Right kidney (tissue), 1 donor: ENCODE measurements around the gene TST.

Source experiments
- DNase-seq: peaks from one replicate; pipeline ENCODE4 v3.0.0-alpha.2; 2016

TST gene

DNA sequence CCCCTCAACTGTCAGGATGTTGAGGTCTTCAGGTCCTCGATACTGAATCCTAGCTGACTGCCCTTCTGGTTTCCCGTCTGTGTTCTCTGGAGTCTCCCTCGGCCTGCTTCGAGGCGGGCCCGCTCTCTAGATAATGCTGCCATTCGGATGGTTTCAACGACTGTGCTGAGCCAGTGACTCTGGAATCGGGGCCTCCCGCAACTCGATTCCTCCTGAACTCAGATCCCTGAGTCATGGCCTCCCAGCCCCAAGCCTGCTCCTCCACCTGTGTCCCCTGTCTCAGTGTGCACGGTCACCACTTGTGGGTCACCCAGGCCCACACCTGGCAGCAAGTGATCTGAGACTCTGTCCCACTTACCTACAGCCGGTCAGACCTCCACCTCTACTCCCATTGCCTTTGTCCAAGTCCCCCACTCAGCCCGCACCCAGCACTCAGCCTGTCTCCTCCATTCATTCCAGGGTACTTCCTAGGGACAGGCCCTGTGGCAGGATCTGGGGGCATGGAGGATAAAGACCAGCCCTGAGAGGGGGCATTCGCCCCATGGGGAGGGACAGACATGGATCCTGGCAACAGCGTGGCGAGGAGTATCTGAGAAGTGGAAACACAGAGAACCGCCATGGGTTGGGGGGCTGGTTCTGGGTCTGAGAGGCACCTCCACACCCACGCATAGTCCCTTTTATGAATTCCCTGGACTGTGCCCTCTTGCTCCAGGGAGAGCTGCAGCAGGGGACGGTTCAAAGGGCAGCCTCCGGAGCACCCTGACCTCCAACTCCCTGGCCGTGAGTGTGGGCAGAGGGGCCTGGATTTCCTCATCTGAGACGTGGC is 14.6 kb upstream of the TST start:
- no peak for DNase-seq

DNA sequence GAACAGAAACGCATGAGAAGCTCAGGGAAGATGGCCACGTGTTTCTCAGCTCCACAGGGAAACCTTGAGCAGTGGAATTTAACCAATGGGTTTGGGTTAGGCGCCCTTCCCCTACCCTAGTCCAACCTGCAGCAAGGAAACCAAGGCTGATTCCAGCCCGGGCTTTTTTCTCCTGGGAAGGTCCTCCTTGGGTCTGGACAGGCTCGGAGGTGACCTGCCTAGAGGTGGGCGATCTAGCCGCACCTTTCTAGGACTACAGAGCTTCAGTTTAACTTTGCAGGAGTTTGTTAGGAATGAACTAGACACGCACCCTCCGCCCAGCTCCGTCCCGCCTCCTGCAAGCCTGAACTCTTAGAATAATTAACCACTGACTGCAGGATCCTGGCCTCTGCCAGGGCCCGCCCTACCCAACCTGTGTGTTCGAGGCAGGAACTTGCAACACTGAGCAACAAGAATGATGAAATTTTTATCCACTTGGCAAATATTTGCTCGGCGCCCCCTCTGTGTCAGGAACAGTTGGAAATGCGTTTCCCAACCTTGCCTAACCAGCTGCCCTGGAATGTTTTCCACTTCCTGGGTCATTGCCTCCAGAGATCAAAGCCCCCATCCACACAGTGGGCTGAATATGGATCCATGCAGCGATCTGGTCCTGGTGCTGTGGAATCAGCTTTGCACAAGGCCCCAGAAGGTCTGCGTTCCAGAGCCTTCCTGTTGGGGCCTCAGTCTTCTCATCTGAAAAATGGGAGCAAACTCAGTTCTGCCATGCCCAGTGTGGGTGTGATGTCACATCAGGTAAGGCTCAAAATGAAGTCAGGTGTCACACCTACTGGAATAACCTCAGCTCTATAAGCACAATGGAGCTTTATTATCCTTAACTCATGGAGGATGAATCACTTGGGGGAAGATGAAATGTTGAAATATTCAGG is 13.6 kb upstream of the TST start:
- peak; percentile 53 for DNase-seq

DNA sequence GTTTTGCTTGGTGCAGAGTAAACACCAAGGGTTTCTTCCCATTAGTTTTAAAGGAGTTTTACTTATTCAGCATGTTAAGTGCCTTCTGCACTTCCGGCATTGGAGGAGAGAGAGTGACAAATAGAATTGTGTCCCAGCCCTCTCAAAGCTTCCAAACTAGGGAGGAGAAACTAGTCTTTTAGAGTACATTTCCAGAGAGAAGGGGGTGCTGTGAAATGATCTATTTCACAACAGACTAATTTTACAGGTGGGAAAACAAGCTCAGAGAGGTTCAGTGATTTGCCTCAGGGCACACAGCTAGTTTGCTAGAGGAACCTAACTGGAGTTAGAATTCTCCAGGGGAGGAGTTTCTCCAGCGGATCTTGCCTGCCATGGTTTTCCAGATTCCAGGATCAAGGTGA is 12.9 kb upstream of the TST start:
- no peak for DNase-seq

DNA sequence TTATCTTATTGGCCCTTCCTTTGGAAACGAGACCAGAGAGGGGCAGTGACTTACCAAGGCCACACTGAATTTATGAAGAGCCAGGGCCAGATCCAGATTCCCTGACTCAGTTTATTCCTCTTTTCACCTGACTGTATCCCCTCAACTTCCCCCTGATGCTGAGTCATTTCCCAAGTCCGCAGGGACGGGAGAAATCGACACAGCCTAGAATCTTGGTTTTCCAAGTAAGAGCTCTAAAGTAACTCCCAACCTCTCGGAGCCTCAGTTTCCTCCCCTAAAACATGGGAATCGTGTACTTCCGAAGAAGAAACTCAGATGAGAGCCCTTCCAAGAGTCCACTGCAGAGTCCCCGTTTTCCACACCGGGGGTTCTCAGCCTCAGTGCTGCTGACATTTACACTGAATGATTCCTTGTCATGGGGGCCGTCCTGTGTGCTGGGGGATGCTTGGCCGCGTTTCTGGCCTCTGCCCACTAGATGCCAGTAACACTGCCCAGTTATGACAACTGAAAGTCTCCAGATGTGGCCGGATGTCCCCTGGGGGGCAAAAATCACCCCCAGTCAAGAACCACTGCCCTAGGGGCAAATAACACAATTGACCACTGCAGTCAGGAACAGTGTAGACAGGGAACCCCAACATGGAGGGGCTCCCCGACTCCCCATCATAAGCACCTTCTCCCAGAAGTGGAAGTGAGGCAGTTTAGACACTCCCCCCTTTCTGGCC is 11.5 kb upstream of the TST start:
- DNase-seq: no peak

DNA sequence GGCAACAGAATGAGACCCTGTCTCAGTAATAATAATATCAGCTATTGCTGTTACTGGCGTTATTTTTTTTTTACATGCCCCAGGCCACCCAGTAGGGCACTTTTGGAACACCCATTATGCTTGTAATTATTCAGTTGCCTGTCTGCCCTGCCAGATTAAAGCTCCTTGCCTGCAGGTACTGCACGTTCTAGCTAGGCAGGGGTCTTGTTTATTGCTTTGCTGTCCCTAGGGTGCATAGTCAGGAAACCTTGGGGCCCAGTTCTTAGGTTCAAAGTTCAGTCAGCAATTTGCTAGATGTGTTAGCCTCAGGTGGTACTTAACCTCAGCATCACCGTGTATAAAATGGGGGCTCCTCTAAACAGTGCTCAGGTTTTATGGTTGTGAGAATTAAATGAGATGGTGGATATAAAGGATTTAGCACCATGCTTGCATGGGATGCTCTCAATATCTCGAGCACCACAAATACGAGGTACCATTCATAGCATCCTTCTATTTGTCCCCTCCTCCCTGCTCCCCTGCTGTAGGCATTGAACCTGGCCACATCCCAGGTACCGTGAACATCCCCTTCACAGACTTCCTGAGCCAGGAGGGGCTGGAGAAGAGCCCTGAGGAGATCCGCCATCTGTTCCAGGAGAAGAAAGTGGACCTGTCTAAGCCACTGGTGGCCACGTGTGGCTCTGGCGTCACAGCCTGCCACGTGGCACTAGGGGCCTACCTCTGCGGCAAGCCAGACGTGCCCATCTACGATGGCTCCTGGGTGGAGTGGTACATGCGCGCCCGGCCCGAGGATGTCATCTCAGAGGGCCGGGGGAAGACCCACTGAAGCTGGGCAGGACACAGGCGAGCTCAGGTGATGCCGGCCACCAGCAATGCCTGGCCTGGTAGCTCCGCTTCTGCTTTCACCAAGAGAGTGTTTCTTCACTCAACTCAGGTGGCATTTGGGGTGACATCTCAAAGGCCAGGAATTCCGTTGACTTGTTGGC is 9.7 kb upstream of the TST start:
- DNase-seq: no peak

DNA sequence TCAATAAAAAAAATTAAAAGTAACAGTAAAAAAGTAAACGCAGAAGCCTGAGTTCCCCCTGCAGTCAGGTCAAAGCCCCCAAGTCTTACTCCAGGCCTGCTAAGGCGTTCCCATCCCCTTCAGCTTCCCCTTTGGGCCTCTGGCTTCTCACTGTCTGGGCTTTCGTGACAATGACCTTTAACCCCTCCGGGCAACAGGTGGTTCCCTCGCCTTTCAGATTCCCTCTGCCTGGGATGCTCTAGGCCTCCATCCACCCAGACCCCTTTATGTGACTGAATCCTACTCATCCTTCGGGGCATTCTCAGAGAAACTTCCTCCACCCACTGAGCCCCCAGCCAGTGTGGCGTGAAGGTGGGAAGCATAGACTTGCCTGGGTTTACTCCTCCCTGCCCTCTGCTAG is 8.3 kb upstream of the TST start:
- no peak for DNase-seq

DNA sequence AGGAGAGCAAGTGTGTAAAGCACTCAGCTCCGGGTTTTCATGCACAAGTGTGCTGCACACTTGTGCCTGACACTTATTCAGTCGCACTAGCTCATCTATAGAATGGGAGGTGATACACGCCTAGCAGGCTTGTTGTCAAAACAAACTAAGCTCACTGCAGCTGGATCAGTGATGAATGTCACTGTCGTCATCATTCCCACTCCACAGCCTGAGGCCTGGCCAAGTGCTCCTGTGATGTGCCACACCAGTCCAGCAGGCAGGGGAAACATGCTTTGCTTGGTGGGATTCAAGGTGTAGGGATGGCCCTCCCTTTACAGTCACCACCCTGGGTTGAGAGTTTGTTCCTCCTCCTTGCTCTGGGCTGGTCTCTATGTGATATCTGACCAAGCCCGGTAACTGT is 7.1 kb upstream of the TST start:
- DNase-seq: no peak

DNA sequence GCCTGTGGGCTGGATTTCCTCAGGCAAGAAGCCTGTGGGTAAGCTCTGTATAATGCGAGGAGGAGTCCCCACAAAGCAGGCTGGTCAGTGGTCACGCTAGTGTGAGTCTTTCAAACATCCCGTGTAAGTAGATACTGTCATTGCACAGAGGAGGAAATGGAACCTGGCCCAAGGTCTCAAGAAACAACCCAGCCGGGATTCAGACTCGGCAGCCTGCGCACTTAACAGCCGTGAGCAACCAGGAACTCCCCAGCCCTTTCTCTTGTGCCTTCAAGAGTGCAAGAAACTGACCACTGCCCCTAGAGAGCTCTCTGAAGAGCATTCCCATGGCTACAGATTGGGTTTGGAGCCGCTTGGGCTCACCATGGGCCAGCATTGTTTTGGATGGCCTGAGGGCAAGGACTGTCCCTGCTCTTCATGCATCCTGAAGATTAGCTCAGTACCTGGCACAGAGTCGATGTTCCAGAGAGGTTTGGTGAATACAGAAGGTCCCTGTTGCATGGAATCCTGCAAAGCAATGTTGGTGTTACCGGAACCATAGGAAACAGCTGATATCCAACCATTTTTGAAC is 6.3 kb upstream of the TST start:
- DNase-seq: no peak

DNA sequence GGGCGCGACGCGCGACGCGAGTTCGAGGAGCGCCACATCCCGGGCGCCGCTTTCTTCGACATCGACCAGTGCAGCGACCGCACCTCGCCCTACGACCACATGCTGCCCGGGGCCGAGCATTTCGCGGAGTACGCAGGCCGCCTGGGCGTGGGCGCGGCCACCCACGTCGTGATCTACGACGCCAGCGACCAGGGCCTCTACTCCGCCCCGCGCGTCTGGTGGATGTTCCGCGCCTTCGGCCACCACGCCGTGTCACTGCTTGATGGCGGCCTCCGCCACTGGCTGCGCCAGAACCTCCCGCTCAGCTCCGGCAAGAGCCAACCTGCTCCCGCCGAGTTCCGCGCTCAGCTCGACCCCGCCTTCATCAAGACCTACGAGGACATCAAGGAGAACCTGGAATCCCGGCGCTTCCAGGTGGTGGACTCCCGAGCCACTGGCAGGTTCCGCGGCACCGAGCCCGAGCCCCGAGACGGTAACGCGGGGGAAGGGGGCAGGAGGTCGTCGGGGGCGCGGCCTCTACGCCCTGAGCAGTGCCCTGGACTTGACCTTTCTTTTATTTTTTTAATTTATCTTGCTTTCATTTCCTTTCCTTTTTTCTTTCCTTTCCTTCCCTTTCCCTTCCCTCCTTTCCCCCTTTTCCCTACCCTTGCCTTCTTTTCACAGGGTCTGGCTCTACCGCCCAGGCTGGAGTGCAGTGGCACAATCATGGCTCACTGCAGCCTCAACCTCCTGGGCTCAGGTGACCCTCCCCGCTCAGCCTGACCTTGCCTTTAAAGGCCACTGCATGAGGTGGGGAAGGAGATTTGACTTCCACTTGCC is 5.3 kb upstream of the TST start:
- no peak for DNase-seq

DNA sequence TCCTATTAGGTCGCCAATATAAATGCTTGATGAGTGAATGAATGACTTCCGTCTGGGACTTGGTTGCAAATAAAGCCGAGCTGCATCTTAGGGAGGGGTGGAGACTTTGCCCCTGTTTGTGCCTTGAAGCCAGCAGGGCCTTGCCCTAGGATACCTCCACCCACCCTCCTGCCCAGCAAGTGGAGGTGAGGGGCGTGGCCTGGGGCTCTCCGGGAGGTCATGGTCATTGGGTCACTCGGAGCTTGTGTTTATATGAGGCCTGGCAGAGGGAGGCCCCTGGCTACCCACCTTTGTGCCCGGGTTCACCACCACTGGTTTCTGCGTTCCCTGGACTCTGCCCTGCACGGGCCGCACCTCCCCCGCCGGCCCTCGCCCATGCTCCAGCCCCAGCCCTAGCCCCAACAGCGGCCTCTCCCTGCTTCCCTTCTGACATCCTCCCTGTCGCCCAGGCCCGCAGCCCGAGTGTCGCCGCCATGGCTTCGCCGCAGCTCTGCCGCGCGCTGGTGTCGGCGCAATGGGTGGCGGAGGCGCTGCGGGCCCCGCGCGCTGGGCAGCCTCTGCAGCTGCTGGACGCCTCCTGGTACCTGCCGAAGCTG is 4.6 kb upstream of the TST start:
- no peak for DNase-seq

DNA sequence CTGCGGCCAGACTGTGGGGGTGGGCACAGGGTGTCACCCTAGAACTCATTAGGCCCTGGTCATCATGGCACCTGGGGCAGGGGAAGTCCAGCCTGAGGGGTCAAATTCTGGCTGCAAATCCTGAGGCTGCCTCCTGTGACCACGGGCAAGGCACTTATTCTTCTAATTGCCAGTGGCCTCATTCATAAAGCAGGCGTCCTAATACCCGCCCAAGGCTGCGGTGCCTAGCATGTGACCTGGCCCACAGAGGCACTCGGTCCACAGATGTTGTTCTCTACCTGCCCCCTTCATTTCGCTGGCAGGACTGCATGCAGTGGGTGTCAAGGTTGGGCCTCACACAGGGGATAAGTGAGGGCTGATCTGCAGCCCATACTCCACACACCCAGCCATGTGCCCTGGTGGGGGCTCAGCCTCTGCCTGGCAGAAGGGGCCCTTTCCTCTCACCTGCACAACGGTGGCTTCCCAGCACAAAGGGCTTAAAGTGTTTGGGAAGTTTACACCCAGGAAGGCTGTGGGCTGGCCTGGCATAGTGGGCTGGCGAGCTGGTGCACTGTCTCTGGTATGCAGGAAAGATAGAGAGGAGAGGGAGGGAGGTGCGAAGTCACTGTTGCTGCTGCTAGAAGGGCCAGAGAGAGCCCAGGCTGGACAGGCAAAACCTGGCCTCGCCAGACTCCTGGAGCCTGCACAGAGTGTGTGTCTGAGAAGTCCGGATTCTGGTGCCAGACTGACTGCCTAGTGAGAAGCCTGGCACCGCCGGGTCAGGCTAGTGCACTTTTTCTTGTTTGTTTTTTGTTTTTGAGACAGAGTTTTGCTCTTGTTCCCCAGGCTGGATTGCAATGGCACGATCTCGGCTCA is 3.5 kb upstream of the TST start:
- no peak for DNase-seq

DNA sequence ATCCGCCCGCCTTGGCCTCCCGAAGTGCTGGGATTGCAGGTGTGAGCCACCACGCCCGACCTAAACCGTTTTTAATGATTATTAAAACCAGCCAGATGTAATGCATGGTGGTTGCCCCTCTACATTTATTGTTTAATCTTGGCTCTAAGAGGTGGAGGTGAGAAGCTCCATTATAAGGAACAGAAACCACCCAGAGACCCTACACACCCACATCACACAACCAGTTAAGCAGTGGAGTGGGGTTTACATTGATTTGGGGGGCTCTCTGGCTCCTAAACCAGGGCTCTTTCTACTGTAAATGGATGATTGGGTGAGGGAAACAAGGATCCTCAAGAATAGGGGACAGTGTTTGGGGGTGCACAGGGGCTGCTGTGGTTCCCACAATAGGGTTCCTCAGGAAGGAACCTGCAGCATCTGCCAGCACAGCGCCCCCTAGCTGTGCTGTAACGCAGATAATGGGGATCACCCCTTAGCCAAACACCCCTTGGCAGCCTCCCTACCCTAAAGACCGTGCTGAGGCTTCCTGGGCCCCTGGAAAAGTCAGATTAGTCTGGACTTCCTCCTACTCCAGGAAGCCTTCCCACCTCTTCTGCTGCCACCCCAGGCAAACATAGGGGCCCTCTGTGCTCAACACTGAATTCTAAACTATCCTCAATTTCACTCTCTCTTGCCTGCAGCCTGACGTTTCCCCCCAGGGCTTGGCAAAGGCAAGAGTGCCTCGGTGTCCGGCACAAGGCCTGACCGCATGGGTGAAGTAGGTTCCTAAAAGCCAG is 2.6 kb upstream of the TST start:
- DNase-seq: no peak

DNA sequence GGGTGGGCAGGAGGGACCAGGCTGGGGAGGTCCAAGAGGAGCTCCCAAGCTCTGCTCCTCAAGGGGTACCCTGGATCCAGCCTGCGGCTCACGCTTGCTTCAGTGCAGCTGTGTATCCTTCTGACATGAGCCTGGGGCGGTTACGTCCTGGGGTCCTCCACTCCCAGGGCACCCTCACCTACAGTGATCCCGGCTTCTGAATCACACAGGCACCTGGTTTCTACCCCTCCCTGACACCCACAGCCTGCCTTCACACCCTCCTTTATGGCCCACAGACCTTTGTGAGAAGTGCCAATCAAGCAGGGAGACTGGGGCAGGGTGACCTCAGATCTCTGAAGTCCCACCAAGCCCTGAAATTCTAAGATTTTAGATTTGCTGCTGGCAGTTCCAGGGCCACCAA is 1.8 kb upstream of the TST start:
- no peak for DNase-seq

DNA sequence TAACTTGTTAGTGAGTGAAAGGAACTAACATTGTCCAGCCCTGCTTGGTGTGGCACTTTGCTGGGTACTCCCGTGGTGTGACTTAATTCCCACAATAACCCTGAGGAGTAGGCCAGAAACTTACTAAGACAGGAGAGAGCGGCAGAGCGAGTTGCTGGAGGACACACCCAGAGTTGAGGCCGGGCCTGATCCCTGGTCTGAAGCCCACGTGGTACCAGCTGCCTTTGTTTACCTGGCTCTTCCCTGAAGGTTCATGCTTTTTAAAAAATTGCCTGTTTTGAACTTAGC is 889 bp upstream of the TST start:
- no peak for DNase-seq

DNA sequence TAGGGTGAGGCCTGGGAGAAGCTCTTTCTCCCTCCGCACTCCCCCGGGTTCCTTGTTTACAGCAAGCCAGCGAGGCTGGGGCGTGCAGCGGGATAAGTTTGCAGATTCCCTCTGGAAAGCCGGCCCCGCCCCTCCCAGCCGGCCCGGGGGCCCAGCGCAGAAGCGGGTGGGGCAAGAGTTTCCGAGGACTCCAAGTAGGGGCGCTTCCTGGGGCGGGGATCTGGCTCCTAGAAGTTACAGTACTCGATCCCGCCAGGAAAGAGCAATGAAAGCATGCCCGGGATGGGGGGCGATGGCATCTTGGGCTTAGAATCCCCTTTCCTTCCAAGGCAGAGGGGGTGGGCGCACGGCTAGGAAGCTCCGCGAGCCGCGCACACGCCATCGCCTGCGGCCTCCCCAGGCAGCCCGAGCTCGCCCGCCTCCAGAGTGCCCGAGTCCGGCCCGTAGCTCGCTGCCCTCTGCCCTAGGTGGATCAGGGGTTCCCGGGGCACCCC is 385 bp downstream of the TST start:
- DNase-seq: peak; percentile 94

DNA sequence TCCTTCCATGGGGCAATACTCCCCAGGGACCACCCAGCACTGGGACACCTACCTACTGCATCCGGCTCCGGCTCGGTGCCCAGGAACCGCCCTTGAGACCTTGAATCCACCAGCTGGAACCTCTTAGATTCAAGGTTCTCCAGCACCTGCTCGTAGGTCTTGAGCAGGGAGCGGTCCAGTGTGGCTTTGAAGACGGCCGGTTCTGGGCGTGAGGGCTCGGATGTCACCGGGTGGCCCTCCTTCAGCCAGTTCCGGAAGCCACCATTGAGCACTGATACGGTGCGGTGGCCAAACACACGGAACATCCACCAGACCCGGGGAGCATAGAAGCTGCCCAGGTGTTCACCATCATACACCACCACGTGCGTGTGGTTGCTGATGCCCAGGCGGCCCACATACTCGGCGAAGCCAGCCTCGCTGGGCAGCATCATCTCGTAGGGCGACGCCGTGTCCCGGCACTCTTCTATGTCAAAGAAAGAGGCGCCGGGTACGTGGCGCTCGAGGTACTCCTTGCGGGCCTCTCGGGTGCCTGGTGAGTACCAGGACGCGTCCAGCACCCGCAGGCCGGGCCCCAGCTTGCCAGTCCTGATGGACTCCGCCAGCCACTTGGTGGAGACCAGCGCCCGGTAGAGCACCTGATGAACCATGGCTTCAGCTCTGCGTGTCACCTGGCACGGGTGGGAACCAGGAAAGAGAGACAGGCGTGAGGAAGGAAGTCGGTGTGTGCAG is 997 bp downstream of the TST start:
- no peak for DNase-seq

DNA sequence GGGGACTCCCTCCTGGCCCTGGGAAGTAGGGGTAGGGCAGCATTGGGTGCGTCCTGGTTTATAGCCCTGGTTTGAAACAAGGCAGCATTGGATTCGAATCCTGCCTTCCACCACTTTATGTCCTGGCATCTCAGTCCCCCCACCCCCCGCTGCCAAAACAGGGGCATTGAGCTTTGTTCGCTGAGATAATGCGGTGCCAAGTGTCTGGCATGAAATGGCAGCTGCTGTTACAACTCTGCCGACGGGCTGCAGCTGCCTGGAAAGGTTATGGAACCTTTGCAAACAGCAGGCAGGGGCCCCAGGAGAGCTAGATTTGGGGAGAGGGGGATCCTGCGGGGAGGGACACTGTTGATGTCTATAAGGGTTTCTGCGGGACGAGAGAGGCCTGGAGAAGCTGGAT is 1.9 kb downstream of the TST start:
- no peak for DNase-seq
